CD4-positive, alpha-beta T cell treated with Interleukin-17A for 1 hour (primary cell): Measurements from ENCODE around the gene PAM16.
A peak's percentile ranks its signal among the peaks of the same experiment; 100 is the strongest.

ENCODE experiments used
- DNase-seq: peaks from one replicate; pipeline ENCODE4 v3.0.0-alpha.2; 2020

PAM16 gene

GRCh38 chr16:4370570-4371356 is 19.6 kb upstream of the PAM16 start:
- no peak for DNase-seq

- no peak for DNase-seq
Measured at GRCh38 chr16:4370151-4370550, 19.0 kb upstream of the PAM16 start.

GRCh38 chr16:4369007-4369733 is 18.0 kb upstream of the PAM16 start:
- DNase-seq = no peak

- no peak for DNase-seq
Measured at GRCh38 chr16:4367393-4367856, 16.3 kb upstream of the PAM16 start.

- no peak for DNase-seq
Measured at GRCh38 chr16:4366016-4366415, 14.9 kb upstream of the PAM16 start.

GRCh38 chr16:4365615-4366014 is 14.5 kb upstream of the PAM16 start:
- DNase-seq = no peak

- DNase-seq = no peak
Measured at GRCh38 chr16:4365014-4365406, 13.9 kb upstream of the PAM16 start.

GRCh38 chr16:4364196-4365013 is 13.3 kb upstream of the PAM16 start:
- no peak for DNase-seq

GRCh38 chr16:4362476-4363135 is 11.5 kb upstream of the PAM16 start:
- no peak for DNase-seq

GRCh38 chr16:4361944-4362311 is 10.8 kb upstream of the PAM16 start:
- DNase-seq = no peak

GRCh38 chr16:4361033-4361943 is 10.2 kb upstream of the PAM16 start:
- no peak for DNase-seq

GRCh38 chr16:4360538-4361021 is 9.5 kb upstream of the PAM16 start:
- DNase-seq = no peak

GRCh38 chr16:4359914-4360313 is 8.8 kb upstream of the PAM16 start:
- DNase-seq = no peak

- DNase-seq = peak; percentile 67
Measured at GRCh38 chr16:4358831-4359561, 7.9 kb upstream of the PAM16 start.

- DNase-seq = no peak
Measured at GRCh38 chr16:4358236-4358635, 7.1 kb upstream of the PAM16 start.

GRCh38 chr16:4356820-4357219 is 5.7 kb upstream of the PAM16 start:
- no peak for DNase-seq

GRCh38 chr16:4354512-4355409 is 3.6 kb upstream of the PAM16 start:
- no peak for DNase-seq

GRCh38 chr16:4353675-4354074 is 2.6 kb upstream of the PAM16 start:
- DNase-seq = no peak

GRCh38 chr16:4352843-4353242 is 1.7 kb upstream of the PAM16 start:
- no peak for DNase-seq

GRCh38 chr16:4351880-4352279 is 759 bp upstream of the PAM16 start:
- no peak for DNase-seq
